HepG2 (cell line): ENCODE results near the gene DAB1. TPM values are rescaled to one million over a fixed set of nuclear protein-coding genes. Genes with fewer than 3 reads are reported as not detected.
A peak's percentile ranks its signal among the peaks of the same experiment; 100 is the strongest.

ENCODE experiments used
- ATRX ChIP-seq: sonication (generic); formaldehyde crosslinking; IDR thresholded peaks from 2 replicates; pipeline ENCODE4 v1.4.0; 2020; ENCODE audit warnings: missing genetic modification reagents, borderline replicate concordance
- MAZ ChIP-seq, 2 experiments: sonication (generic) in 1 of 2; formaldehyde crosslinking in 1 of 2; IDR thresholded peaks; 2 replicates each; pipeline versions ENCODE4 v1.5.0 to v1.6.1; 2012 to 2020; ENCODE audit warnings: low read depth in 2 of 2, mild to moderate bottlenecking in 2 of 2, borderline replicate concordance in 1 of 2, improper control_type of control experiment in 1 of 2, low read length in 1 of 2, missing genetic modification reagents in 1 of 2, moderate library complexity in 1 of 2
- THAP11 ChIP-seq: IDR thresholded peaks from 2 replicates; pipeline ENCODE4 v1.6.1; 2016; ENCODE audit warnings: missing biosample characterization, missing genetic modification reagents
- ZNF263 ChIP-seq: sonication (generic); formaldehyde crosslinking; IDR thresholded peaks from 2 replicates; pipeline ENCODE4 v1.4.0; 2020; ENCODE audit warnings: missing genetic modification reagents
- ZNF350 ChIP-seq: sonication (generic); formaldehyde crosslinking; IDR thresholded peaks from 2 replicates; pipeline ENCODE4 v1.4.0; 2020; ENCODE audit warnings: mild to moderate bottlenecking, low read depth, missing genetic modification reagents, borderline replicate concordance
- ZNF510 ChIP-seq: sonication (generic); formaldehyde crosslinking; IDR thresholded peaks from 2 replicates; pipeline ENCODE4 v1.4.0; 2020; ENCODE audit warnings: low read depth, mild to moderate bottlenecking, missing genetic modification reagents
- ZNF766 ChIP-seq: sonication (generic); formaldehyde crosslinking; IDR thresholded peaks from 2 replicates; pipeline ENCODE4 v1.5.0; 2020; ENCODE audit warnings: missing genetic modification reagents, borderline replicate concordance
- polyA plus RNA-seq, 8 experiments: library from polyadenylated mRNA; depleted of rRNA in 3 of 8; stranded (reverse) in 7 of 8; unstranded in 1 of 8; fragments of >200 nt; fragmentation: Illumina TruSeq in 4 of 8; extraction: Trizol in 4 of 8; gene quantifications; 2 replicates each; pipeline versions ENCODE4 v1.2.1 to v1.2.3, GENCODE V29; 2011 to 2016; ENCODE audit warnings: low read depth in 4 of 8, missing spikeins in 1 of 8, mixed read lengths in 1 of 8; ENCODE audit not compliant: insufficient read depth in 1 of 8
- total RNA-seq, 5 experiments: library from RNA; depleted of rRNA; stranded (reverse); fragments of >200 nt; fragmentation: Illumina TruSeq; extraction: Trizol; gene quantifications; 2 replicates each; pipeline ENCODE4 v1.2.3, GENCODE V29; 2016; ENCODE audit warnings: low read depth in 1 of 5
- TF ChIP-seq, protein P1 (sequence below): IDR thresholded peaks from 2 replicates; pipeline ENCODE4 v1.6.1; 2012; ENCODE audit warnings: low read length, improper control_type of control experiment
- TF ChIP-seq, protein P2 (sequence below), 2 experiments: sonication (generic) in 1 of 2; formaldehyde crosslinking in 1 of 2; IDR thresholded peaks; 2 replicates each; pipeline versions ENCODE4 v1.4.0 to v1.6.1; 2016 to 2020; ENCODE audit warnings: borderline replicate concordance in 1 of 2, low read depth in 1 of 2, mild to moderate bottlenecking in 1 of 2, missing genetic modification reagents in 1 of 2
- TF ChIP-seq, protein P3 (sequence below): IDR thresholded peaks from 2 replicates; pipeline ENCODE4 v1.6.1; 2016; ENCODE audit warnings: low read depth, control low read depth
- TF ChIP-seq, protein P4 (sequence below): sonication (generic); formaldehyde crosslinking; IDR thresholded peaks from 2 replicates; pipeline ENCODE4 v1.5.0; 2020; ENCODE audit warnings: missing genetic modification reagents, mild to moderate bottlenecking, borderline replicate concordance
- TF ChIP-seq, protein P5 (sequence below): sonication (generic); formaldehyde crosslinking; IDR thresholded peaks from 2 replicates; pipeline ENCODE4 v1.9.0; 2021; ENCODE audit warnings: missing genetic modification reagents, borderline replicate concordance
- TF ChIP-seq, protein P6 (sequence below), 2 experiments: fragments of 450-650 bp in 1 of 2; sonication (generic) in 1 of 2; formaldehyde crosslinking; IDR thresholded peaks; 2 replicates each; pipeline versions ENCODE4 v1.5.0 to v1.8.0; 2020 to 2022; ENCODE audit warnings: mild to moderate bottlenecking in 1 of 2, missing genetic modification reagents in 1 of 2

The DAB1 gene
- total and polyA plus RNA-seq, 2 of the 13 experiments (the other 11 are each of a cell fraction or from before 2014, with no cell fraction given): 0.04 to 0.13 TPM

DNA sequence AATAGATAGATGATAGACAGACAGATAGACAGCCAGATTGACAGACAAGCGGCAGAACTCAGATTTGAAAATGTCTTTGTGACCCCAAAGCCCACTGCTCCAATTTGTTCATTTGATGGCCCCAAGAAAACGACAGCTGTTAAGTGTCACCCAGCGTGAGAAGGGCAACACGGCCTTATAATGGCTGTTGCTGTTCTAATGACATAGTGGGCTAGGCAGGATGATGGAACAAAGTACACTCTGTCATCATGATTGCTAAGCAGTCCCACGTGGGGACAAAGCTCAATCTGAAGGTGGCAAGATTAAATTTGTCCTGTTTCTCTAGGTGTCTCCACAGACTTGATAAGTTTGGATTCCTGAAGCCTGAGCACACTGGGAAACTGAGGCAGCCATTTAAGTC lies 112.9 kb downstream of the DAB1 start (continued):
- TF ChIP-seq, protein P1, sequence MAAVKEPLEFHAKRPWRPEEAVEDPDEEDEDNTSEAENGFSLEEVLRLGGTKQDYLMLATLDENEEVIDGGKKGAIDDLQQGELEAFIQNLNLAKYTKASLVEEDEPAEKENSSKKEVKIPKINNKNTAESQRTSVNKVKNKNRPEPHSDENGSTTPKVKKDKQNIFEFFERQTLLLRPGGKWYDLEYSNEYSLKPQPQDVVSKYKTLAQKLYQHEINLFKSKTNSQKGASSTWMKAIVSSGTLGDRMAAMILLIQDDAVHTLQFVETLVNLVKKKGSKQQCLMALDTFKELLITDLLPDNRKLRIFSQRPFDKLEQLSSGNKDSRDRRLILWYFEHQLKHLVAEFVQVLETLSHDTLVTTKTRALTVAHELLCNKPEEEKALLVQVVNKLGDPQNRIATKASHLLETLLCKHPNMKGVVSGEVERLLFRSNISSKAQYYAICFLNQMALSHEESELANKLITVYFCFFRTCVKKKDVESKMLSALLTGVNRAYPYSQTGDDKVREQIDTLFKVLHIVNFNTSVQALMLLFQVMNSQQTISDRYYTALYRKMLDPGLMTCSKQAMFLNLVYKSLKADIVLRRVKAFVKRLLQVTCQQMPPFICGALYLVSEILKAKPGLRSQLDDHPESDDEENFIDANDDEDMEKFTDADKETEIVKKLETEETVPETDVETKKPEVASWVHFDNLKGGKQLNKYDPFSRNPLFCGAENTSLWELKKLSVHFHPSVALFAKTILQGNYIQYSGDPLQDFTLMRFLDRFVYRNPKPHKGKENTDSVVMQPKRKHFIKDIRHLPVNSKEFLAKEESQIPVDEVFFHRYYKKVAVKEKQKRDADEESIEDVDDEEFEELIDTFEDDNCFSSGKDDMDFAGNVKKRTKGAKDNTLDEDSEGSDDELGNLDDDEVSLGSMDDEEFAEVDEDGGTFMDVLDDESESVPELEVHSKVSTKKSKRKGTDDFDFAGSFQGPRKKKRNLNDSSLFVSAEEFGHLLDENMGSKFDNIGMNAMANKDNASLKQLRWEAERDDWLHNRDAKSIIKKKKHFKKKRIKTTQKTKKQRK: no peak
- TF ChIP-seq, protein P2, sequence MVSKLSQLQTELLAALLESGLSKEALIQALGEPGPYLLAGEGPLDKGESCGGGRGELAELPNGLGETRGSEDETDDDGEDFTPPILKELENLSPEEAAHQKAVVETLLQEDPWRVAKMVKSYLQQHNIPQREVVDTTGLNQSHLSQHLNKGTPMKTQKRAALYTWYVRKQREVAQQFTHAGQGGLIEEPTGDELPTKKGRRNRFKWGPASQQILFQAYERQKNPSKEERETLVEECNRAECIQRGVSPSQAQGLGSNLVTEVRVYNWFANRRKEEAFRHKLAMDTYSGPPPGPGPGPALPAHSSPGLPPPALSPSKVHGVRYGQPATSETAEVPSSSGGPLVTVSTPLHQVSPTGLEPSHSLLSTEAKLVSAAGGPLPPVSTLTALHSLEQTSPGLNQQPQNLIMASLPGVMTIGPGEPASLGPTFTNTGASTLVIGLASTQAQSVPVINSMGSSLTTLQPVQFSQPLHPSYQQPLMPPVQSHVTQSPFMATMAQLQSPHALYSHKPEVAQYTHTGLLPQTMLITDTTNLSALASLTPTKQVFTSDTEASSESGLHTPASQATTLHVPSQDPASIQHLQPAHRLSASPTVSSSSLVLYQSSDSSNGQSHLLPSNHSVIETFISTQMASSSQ (IDR thresholded peaks at IDR 0.05; ENCODE audit: low read depth): no peak
- TF ChIP-seq, protein P2 (CRISPR knock-in tag; IDR thresholded peaks at IDR 0.05; ENCODE audit: borderline replicate concordance): no peak
- no peak for TF ChIP-seq MAZ (IDR thresholded peaks at IDR 0.05; ENCODE audit: borderline replicate concordance, low read depth, low read length)
- no peak for TF ChIP-seq MAZ (CRISPR knock-in tag; IDR thresholded peaks at IDR 0.05; ENCODE audit: low read depth)
- TF ChIP-seq, protein P3, sequence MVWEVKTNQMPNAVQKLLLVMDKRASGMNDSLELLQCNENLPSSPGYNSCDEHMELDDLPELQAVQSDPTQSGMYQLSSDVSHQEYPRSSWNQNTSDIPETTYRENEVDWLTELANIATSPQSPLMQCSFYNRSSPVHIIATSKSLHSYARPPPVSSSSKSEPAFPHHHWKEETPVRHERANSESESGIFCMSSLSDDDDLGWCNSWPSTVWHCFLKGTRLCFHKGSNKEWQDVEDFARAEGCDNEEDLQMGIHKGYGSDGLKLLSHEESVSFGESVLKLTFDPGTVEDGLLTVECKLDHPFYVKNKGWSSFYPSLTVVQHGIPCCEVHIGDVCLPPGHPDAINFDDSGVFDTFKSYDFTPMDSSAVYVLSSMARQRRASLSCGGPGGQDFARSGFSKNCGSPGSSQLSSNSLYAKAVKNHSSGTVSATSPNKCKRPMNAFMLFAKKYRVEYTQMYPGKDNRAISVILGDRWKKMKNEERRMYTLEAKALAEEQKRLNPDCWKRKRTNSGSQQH (CRISPR knock-in tag): 0 out of 2 replicates have a peak, but pooled peaks have one; percentile 21
- no peak for TF ChIP-seq ZNF350 (CRISPR knock-in tag)
- TF ChIP-seq ZNF766 (CRISPR knock-in tag): no peak
- no peak for TF ChIP-seq ZNF510 (CRISPR knock-in tag)
- TF ChIP-seq ZNF263 (CRISPR knock-in tag): no peak
- TF ChIP-seq, protein P4, sequence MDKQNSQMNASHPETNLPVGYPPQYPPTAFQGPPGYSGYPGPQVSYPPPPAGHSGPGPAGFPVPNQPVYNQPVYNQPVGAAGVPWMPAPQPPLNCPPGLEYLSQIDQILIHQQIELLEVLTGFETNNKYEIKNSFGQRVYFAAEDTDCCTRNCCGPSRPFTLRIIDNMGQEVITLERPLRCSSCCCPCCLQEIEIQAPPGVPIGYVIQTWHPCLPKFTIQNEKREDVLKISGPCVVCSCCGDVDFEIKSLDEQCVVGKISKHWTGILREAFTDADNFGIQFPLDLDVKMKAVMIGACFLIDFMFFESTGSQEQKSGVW (CRISPR knock-in tag): no peak
- no peak for TF ChIP-seq ATRX (CRISPR knock-in tag)
- TF ChIP-seq, protein P5, sequence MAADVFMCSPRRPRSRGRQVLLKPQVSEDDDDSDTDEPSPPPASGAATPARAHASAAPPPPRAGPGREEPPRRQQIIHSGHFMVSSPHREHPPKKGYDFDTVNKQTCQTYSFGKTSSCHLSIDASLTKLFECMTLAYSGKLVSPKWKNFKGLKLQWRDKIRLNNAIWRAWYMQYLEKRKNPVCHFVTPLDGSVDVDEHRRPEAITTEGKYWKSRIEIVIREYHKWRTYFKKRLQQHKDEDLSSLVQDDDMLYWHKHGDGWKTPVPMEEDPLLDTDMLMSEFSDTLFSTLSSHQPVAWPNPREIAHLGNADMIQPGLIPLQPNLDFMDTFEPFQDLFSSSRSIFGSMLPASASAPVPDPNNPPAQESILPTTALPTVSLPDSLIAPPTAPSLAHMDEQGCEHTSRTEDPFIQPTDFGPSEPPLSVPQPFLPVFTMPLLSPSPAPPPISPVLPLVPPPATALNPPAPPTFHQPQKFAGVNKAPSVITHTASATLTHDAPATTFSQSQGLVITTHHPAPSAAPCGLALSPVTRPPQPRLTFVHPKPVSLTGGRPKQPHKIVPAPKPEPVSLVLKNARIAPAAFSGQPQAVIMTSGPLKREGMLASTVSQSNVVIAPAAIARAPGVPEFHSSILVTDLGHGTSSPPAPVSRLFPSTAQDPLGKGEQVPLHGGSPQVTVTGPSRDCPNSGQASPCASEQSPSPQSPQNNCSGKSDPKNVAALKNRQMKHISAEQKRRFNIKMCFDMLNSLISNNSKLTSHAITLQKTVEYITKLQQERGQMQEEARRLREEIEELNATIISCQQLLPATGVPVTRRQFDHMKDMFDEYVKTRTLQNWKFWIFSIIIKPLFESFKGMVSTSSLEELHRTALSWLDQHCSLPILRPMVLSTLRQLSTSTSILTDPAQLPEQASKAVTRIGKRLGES (CRISPR knock-in tag): no peak
- TF ChIP-seq THAP11 (CRISPR knock-in tag): 0 out of 2 replicates have a peak, but pooled peaks have one; percentile 29
- TF ChIP-seq, protein P6, sequence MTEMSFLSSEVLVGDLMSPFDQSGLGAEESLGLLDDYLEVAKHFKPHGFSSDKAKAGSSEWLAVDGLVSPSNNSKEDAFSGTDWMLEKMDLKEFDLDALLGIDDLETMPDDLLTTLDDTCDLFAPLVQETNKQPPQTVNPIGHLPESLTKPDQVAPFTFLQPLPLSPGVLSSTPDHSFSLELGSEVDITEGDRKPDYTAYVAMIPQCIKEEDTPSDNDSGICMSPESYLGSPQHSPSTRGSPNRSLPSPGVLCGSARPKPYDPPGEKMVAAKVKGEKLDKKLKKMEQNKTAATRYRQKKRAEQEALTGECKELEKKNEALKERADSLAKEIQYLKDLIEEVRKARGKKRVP (CRISPR knock-in tag; IDR thresholded peaks at IDR 0.05): peak in 1 of 2 experiments; percentile 91; a peak in 2 of 4 replicates
